ENCODE measurements around the gene WDR53.
A peak's percentile ranks its signal among the peaks of the same experiment; 100 is the strongest.
"Not testable (repeated sequence)": the region's sequence is repeated elsewhere in the genome, so short reads cannot be mapped to it uniquely, and the experiment has no call there.

WDR53 gene

GRCh38 chr3:196602673-196603072 lies 34.3 kb upstream of the WDR53 start:
- Histone ChIP-seq H3F3A (ENCODE audit: low read depth) (no peaks in the 10 kb centered on the region), H2AFZ (ENCODE audit: low read length) (no peak overlapping the region), H3K9me3 (ENCODE audit: insufficient read depth, low read depth, low read length) (no peaks in the 10 kb centered on the region), H3K4me3 (ENCODE audit: low read length, poor library complexity, severe bottlenecking) (no peak overlapping the region), H3K4me1 (ENCODE audit: insufficient read depth, low read length, poor library complexity, severe bottlenecking) (peaks cover 4% of the 10 kb centered on the region), H4K20me1 (ENCODE audit: insufficient read depth, low read length, poor library complexity, severe bottlenecking) (no peaks in the 10 kb centered on the region), H3K4me2 (ENCODE audit: low read depth, low read length, poor library complexity, severe bottlenecking) (no peak overlapping the region), H3K9ac (ENCODE audit: low read depth, low read length, poor library complexity, severe bottlenecking) (no peak overlapping the region), H3K36me3 (ENCODE audit: insufficient read depth, low read length) (no peaks in the 10 kb centered on the region), H3K27me3 (ENCODE audit: insufficient read depth, low read length, poor library complexity, severe bottlenecking) (no peaks in the 10 kb centered on the region), H3K79me2 (ENCODE audit: insufficient read depth, low read length) (peaks cover 2% of the 10 kb centered on the region), H3K9me2 (replicated peaks; ENCODE audit: low read depth, low read length) (no peaks in the 10 kb centered on the region)
- no peak for TF ChIP-seq EZH2phosphoT487 (IDR thresholded peaks at IDR 0.05; ENCODE audit: borderline replicate concordance)
- TF ChIP-seq CTCF (conservative IDR thresholded peaks at IDR 0.05; ENCODE audit: low read length) = no peak

- Histone ChIP-seq H3K9ac (ENCODE audit: low read depth, low read length, poor library complexity, severe bottlenecking) (no peak overlapping the region), H2AFZ (ENCODE audit: low read length) (no peak overlapping the region), H3K4me2 (ENCODE audit: low read depth, low read length, poor library complexity, severe bottlenecking) (no peak overlapping the region), H3K27me3 (ENCODE audit: insufficient read depth, low read length, poor library complexity, severe bottlenecking) (no peaks in the 10 kb centered on the region), H3K4me1 (ENCODE audit: insufficient read depth, low read length, poor library complexity, severe bottlenecking) (peaks cover 26% of the 10 kb centered on the region), H3F3A (ENCODE audit: low read depth) (no peaks in the 10 kb centered on the region), H4K20me1 (ENCODE audit: insufficient read depth, low read length, poor library complexity, severe bottlenecking) (no peaks in the 10 kb centered on the region), H3K79me2 (ENCODE audit: insufficient read depth, low read length) (peaks cover 15% of the 10 kb centered on the region), H3K9me2 (replicated peaks; ENCODE audit: low read depth, low read length) (no peaks in the 10 kb centered on the region), H3K4me3 (ENCODE audit: low read length, poor library complexity, severe bottlenecking) (no peak overlapping the region), H3K36me3 (ENCODE audit: insufficient read depth, low read length) (no peaks in the 10 kb centered on the region), H3K9me3 (ENCODE audit: insufficient read depth, low read depth, low read length) (no peaks in the 10 kb centered on the region)
- TF ChIP-seq EZH2phosphoT487 (IDR thresholded peaks at IDR 0.05; ENCODE audit: borderline replicate concordance) = no peak
- no peak for TF ChIP-seq CTCF (conservative IDR thresholded peaks at IDR 0.05; ENCODE audit: low read length)
Observed at GRCh38 chr3:196600359-196600758, 32.0 kb upstream of the WDR53 start.

GRCh38 chr3:196599734-196600128 lies 31.4 kb upstream of the WDR53 start:
- Histone ChIP-seq H3K36me3 (ENCODE audit: insufficient read depth, low read length) (no peaks in the 10 kb centered on the region), H3K9me3 (ENCODE audit: insufficient read depth, low read depth, low read length) (no peaks in the 10 kb centered on the region), H3K4me1 (ENCODE audit: insufficient read depth, low read length, poor library complexity, severe bottlenecking) (peaks cover 29% of the 10 kb centered on the region), H3F3A (ENCODE audit: low read depth) (no peaks in the 10 kb centered on the region), H3K4me2 (ENCODE audit: low read depth, low read length, poor library complexity, severe bottlenecking) (no peak overlapping the region), H3K9ac (ENCODE audit: low read depth, low read length, poor library complexity, severe bottlenecking) (no peak overlapping the region), H3K79me2 (ENCODE audit: insufficient read depth, low read length) (peaks cover 17% of the 10 kb centered on the region), H4K20me1 (ENCODE audit: insufficient read depth, low read length, poor library complexity, severe bottlenecking) (no peaks in the 10 kb centered on the region), H3K27me3 (ENCODE audit: insufficient read depth, low read length, poor library complexity, severe bottlenecking) (no peaks in the 10 kb centered on the region), H3K4me3 (ENCODE audit: low read length, poor library complexity, severe bottlenecking) (no peak overlapping the region), H2AFZ (ENCODE audit: low read length) (no peak overlapping the region), H3K9me2 (replicated peaks; ENCODE audit: low read depth, low read length) (no peaks in the 10 kb centered on the region)
- TF ChIP-seq CTCF (conservative IDR thresholded peaks at IDR 0.05; ENCODE audit: low read length) (no peak), EZH2phosphoT487 (IDR thresholded peaks at IDR 0.05; ENCODE audit: borderline replicate concordance) (no peak)

GRCh38 chr3:196597971-196598733 lies 29.8 kb upstream of the WDR53 start:
- Histone ChIP-seq H3K4me2 (ENCODE audit: low read depth, low read length, poor library complexity, severe bottlenecking) (peak overlapping the region; percentile 80), H3K4me1 (ENCODE audit: insufficient read depth, low read length, poor library complexity, severe bottlenecking) (peaks cover 29% of the 10 kb centered on the region), H3K9ac (ENCODE audit: low read depth, low read length, poor library complexity, severe bottlenecking) (peak overlapping the region; percentile 72), H2AFZ (ENCODE audit: low read length) (peak overlapping the region; percentile 53; the same call in 1 of the 2 replicates), H3K4me3 (ENCODE audit: low read length, poor library complexity, severe bottlenecking) (peak overlapping the region; percentile 76), H3K79me2 (ENCODE audit: insufficient read depth, low read length) (peaks cover 17% of the 10 kb centered on the region)
- not testable (repeated sequence) for H3K9me3 ChIP-seq (ENCODE audit: insufficient read depth, low read depth, low read length); H3F3A ChIP-seq (ENCODE audit: low read depth); H3K27me3 ChIP-seq (ENCODE audit: insufficient read depth, low read length, poor library complexity, severe bottlenecking); H4K20me1 ChIP-seq (ENCODE audit: insufficient read depth, low read length, poor library complexity, severe bottlenecking); H3K36me3 ChIP-seq (ENCODE audit: insufficient read depth, low read length); H3K9me2 ChIP-seq (replicated peaks; ENCODE audit: low read depth, low read length)
